HG03457 (cell line): ENCODE results near the gene MAST2.
A peak's percentile ranks its signal among the peaks of the same experiment; 100 is the strongest.

Experiments
- ATAC-seq: cut with Tn5 transposase; IDR thresholded peaks from one replicate; pipeline ENCODE4 v1.9.1; 2021; ENCODE audit warnings: moderate number of reproducible peaks; ENCODE audit not compliant: unreplicated experiment

Gene MAST2

DNA sequence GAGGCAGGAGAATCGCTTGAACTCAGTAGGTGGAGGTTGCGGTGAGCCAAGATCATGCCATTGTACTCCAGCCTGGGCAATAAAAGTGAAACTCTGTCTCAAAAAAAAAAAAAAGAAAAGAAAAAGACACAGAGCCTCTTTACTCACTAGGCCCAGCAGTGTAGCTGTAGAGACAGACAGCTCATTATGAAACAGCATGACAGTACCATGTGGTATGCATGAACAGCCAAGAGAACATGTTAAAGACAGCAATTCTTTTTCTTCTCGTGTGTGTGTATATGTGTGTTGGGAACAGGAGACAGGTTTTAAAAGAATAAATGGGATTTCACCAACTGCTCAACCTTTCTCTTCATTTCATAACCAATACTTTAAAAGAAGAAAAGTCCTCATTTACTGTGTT lies 210.2 kb downstream of the MAST2 start:
- no peak for ATAC-seq

DNA sequence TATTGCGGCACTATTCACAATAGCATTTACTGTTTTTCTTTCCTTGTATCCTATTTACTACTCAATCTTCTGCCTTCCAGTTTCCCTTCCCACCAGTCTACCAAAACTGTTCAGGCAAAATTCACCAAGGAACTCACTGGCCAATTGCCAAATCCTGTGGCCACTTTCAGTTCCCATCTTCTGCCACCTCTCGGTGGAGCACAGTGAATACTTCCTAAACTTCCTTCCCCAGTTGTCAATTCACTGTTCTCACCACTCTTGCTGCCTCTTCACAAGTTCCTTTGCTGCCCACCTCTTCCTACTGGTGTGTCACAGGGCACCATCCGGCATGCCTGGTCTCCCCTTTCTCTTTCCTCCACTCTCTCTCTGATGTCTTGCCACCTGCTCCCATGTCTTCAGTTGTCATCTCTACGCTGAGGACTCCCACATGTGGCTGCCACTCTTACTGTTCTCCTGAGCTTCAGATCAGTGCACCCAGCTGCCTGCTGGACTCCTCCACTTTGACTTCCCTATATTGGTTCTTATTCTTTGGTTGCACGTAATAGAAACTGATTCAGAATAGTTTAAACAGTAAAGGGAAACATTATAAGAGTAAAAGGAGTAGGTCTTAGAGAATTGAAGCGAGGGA lies 214.6 kb downstream of the MAST2 start:
- no peak for ATAC-seq

DNA sequence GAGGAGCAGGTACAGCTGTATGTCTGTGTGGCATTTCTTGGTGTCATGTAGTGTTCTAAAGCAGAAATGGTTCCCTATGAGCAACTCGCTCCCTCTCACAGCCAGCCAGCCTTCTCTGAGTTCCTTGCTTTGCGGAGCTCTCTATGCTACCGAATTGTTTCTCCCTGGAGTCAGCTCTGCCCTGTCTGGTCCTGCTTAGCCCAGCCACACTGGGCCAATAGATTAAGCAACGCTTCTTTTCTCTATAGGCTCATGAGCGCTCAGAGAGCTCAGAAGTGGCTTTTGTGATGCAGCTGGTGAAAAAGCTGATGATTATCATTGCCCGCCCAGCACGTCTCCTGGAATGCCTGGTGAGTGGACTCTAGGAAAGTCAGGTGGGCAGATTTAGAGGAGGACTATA lies 215.9 kb downstream of the MAST2 start:
- ATAC-seq: no peak

DNA sequence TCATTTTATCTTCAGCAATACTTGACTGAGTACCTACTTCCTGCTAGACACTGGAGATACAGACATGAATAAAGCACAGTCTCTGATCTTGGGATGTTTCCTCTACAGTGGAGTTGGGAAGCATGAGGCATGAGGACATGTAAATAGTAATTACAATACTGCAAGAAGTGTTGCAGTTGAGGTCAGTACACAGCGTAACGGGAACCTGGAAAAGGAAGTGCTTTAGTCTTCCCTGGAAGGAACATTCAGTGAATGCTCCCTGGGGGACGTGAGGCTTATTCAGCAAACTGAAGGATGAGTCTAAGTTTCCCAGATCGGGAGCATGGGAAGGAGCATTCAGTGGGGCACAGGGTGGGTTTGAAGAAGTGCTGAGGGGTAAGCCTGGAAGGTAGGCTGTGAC lies 216.6 kb downstream of the MAST2 start:
- no peak for ATAC-seq

DNA sequence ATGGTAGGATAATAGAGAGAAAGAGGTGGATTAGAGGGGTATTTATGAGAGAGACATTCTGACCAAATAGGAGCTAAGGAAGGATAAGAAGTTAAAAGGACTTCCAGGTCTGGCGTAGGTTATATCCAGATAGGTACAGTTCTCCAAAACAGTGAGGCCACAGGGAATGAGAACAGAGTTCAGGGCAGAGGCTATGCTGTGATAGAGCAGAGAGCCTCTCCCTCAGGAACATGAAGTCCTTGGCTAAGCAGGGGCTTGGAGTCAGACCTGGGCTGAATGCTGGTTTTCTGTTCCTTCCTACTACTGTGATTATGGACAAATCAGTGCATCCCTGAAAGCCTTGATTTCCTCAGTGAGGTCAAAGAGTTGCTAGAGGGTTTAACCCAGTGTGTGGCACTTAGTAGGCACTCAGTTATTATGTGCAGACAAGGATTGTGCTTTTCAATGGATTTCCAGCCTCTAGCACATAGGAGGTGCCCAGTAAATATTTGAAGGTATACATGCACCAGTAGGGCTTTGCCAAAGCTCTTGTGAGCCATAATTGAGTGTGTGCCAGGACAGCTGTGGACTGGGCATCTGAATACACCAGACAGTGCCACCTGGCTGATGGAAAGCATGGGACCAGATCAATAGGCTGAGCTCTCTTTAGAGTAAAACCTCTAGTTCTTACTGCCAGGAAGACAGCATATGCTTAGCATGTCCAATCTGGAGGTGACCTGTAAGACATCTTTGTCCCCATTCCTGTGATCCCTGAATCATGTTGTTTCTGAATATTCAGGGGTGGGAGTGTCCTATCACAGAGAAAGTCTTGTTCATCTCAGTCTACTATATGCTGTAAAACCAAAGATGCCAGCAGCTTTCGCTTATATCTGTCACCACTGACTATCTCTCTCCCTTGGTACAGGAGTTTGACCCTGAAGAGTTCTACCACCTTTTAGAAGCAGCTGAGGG lies 217.9 kb downstream of the MAST2 start:
- ATAC-seq: no peak

DNA sequence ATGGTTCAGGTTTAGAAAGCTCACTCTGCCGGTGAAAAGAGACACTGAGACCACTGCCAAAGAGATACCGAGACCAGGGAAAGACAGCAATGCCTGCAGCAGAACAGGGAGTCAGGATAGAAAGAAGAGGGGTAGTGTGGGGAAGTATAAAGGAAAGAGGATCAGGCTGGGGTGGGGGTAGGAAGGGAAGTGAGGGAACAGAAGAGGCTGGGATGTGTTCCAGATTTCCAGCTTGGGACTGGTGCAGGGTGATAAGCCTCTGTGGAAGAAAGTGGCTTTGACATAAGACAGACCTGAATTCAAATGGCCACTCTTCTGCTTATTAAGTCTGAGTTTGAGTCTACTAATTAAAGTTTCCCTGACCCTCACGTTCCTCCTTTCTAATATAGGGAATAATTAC lies 223.1 kb downstream of the MAST2 start:
- ATAC-seq: no peak

DNA sequence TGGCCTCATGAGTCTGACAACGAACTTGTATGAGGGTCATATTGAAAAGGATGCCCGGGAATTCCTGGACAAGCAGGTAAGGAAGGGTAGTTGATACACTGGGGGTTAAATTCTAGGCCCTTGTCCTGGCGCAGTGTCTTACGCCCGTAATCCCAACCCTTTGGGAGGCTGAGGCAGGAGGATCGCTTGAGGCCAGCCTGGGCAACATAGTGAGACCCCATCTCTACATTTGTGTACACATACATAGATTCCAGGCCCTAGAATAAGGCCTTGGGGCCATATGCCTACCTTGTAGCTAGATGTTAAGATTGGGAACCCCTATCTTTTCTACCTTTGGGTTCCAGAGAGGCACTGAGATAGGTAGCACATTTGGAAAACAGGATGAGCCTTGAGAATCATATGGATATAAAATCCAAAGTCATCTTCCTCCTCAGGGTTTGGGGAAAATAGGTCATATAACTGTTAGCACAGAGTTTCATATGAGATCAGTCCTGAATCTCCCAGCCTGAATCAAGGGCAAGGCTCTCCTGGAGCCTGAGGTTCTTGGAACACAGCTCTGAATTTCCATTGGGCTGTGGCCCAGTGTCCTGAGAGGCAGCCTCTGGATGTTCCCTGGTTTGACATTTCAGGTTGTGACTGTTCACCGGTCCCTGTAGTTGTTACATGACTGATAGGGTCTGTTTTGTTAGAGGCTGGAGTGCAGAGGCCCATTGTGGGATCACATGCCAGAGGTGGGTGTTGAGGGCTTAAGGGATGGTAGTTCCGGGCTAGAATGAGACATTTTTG lies 224.6 kb downstream of the MAST2 start:
- ATAC-seq: no peak

DNA sequence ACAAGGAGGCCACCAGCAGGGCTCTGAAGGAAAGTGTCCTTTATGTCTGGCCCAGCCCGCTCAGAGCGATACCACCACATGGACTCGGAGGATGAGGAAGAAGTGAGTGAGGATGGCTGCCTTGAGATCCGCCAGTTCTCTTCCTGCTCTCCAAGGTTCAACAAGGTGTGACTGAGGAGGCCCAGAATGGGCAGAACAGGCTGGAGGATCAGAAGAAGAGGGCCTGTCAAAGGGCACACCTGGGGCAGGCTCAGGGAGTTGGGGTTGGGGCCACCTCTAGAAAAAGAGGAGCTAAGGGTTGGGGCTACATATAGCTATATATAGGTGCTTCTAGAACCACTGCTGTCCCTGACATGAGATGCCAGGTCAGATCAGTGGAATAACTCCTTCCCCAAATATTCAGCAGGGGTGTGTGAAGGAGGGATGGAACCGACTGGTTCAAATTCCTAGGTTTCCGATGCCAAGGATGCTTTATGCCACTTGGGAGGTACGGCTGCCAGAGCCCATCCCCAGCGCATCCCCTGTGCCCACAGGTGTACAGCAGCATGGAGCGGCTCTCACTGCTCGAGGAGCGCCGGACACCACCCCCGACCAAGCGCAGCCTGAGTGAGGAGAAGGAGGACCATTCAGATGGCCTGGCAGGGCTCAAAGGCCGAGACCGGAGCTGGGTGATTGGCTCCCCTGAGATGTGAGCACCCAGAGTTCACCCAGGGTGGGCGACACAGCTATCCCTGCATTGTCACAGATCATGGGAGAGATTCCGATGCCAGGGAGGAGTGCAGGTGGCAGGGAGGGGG lies 226.9 kb downstream of the MAST2 start:
- ATAC-seq: no peak

DNA sequence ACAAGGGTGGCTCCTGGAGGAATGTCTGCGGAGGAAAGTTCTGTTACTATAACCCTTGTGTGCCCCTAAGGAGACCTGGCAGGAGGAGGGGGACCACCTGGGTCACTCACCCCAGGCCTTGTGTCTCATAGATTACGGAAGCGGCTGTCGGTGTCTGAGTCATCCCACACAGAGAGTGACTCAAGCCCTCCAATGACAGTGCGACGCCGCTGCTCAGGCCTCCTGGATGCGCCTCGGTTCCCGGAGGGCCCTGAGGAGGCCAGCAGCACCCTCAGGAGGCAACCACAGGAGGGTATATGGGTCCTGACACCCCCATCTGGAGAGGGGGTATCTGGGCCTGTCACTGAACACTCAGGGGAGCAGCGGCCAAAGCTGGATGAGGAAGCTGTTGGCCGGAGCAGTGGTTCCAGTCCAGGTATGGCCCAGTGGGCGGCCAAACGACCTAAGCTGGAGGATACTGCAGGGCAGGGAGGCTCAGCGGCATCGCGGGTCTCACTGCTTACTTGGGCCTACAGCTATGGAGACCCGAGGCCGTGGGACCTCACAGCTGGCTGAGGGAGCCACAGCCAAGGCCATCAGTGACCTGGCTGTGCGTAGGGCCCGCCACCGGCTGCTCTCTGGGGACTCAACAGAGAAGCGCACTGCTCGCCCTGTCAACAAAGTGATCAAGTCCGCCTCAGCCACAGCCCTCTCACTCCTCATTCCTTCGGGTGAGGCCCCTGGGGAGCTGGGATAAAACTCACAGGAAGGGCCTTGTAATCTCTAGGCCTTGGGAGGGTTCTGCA lies 227.7 kb downstream of the MAST2 start:
- no peak for ATAC-seq

DNA sequence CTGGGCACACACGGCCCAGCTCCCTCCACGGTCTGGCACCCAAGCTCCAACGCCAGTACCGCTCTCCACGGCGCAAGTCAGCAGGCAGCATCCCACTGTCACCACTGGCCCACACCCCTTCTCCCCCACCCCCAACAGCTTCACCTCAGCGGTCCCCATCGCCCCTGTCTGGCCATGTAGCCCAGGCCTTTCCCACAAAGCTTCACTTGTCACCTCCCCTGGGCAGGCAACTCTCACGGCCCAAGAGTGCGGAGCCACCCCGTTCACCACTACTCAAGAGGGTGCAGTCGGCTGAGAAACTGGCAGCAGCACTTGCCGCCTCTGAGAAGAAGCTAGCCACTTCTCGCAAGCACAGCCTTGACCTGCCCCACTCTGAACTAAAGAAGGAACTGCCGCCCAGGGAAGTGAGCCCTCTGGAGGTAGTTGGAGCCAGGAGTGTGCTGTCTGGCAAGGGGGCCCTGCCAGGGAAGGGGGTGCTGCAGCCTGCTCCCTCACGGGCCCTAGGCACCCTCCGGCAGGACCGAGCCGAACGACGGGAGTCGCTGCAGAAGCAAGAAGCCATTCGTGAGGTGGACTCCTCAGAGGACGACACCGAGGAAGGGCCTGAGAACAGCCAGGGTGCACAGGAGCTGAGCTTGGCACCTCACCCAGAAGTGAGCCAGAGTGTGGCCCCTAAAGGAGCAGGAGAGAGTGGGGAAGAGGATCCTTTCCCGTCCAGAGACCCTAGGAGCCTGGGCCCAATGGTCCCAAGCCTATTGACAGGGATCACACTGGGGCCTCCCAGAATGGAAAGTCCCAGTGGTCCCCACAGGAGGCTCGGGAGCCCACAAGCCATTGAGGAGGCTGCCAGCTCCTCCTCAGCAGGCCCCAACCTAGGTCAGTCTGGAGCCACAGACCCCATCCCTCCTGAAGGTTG lies 231.4 kb downstream of the MAST2 start:
- no peak for ATAC-seq

DNA sequence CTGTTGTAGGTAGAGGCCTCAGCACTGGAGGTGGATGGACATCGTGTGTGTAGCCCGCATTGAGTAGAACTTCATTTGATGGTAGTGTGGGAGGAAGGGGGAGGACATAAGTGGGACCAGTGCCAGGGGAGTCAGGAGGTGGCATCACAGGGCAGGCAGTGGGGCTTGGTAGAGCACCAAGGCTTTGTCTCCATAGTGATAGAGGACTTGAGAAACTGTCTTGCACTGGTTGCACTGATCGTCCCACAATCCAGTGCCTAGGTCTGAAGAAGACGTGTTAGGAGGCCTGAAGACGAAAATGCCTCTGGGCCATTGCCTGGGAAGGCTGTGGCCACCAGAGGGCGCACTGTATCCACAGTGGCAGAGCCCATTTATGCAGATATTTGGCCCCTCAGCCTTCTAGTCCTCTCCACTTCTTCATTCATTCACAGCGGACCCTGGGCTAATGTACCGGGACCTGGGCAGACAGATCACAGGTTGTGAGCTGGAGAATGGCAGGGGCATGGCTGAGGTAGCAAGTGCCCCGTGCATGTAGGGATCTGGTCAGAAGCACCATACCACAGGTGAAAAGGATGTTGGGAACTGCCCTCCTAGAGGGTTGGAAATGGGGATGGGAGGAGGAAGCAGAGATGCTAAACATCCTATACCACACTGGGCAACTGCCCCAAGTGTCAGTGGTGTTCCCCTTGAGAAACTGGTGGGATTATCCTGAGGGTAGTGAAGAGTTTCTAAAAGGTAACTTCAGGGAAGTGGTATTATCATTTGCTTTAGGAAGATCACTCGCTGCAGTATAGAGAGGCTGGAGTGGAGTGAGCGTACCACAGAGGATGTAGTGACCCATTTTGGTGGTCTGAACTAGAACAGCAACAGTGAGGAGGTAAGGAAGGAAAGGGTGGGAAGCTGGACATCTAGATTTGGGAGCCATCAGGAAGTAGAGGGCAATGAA lies 233.8 kb downstream of the MAST2 start:
- no peak for ATAC-seq

DNA sequence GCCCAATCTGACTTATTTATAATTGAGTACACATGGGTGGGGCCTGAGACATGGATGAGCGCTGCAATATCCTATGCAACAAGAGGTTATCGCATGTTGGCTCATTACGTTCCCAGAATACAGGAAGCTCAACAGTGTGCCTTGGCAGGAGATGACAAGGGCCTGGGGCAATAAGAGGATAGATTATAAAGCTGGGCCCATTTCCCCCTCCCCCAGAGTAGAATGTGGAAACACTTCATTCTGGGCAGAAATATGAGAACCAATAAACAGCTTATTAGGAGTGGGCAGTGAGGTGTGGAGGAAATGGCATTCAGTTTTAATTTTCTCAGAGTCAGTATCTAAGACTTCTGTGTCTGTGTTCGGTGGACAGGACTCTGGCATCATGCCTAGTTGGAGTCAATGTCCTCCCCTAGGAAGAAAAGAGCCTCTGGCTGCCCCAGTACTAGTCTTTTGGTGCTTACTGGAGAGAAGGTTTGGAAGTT lies 236.2 kb downstream of the MAST2 start:
- ATAC-seq: no peak

DNA sequence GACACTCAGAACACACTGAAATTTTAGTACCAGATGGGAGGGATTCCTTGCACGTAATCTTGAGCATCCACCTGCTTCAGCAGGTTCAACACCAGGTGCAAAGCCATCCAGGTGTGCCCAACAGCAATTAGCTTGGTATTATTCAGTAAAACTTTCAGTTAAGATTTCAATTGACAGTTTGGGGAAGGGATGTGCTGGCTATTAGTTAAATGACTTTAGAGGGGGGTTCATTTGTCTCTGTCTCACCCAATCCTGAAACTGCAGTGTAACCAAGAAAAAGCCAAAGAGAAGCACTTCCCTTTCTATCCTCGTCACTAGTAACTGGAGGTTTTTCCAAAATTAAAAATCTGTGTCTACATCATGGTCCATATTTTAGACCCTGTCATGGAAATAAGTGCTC lies 238.1 kb downstream of the MAST2 start:
- no peak for ATAC-seq

DNA sequence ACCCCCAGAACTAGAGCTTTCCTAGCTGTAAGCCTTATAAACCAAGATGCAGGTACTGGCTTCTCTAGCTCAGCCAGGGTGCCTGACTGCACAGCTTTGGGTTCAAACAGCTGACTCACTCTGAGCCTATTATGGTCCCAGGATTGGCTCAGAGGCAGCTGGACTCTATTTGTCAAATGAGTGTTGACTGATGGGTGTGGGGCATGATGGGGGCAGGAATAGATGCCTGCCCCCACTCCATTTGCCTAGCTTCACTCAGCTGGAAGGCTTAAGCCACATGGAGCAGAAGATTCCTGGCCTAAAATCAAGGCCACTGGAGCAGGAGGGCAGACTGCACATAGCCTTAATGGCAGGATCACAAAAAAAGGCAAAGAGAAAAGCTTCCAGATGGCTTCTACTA lies 238.6 kb downstream of the MAST2 start:
- ATAC-seq: no peak

DNA sequence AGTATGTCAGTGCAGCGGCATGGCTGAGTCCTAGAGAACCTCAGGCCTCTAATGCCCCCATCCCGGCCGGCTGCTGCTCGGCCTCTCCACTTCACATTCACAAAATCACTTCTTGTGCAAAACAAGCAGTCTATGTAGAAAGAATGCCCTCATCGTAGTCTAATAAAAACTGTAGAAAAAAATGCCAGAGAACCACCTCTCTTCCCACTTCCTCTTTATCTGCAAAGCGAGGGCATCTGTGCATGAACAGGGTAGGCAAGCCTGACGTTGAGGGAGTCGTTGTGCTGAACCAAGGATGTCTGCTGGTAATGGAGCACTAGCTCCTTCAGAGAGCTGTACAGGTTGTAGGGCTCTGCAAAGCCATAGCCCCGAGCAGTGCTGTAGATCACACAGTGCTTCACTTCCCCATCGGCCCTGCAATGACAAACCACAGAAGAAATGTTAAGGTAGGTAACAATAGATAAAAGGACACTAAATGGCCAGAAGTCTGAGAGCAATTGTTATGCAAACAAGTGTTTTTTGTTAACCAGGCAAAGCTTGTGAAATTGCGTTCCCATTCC lies 240.1 kb downstream of the MAST2 start:
- peak; percentile 79 for ATAC-seq

DNA sequence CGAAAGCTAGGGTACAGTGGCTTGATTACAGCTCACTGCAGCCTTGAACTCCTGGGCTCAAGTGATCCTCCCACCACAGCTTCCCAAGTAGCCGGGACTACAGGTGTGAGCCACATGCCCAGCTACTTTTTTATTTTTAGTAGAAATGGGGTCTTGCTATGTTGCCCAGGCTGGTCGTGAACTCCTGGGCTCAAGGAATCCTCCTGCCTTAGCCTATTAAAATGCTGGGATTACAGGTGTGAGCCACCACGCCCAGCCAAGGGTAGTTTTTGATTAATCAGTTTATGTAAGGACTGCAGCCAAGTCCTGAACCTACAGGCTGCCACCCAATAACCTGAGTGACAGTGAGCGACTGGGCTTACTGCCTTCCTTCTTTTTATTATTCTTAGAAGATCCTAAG lies 240.7 kb downstream of the MAST2 start:
- no peak for ATAC-seq

DNA sequence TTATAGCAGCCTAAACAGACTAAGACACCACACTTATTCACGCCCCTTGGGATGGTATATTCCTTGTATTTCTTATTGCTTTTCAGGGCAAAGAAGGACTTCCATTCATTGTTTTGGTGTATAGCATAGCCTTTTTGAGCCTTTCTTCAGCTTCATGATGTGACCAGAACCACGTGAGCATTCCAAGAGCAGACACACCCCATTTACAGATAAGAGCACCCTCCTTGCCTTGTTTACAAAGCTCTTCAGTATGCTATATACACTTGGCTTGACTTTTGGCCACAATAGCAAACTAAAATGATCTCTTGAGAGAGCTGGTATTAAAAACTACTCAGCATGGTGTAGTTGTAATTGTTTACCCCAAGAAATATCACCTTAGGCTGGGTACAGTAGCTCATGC lies 250.3 kb downstream of the MAST2 start:
- ATAC-seq: no peak
